ENCODE results near the gene LMO1.

LMO1 gene

DNA sequence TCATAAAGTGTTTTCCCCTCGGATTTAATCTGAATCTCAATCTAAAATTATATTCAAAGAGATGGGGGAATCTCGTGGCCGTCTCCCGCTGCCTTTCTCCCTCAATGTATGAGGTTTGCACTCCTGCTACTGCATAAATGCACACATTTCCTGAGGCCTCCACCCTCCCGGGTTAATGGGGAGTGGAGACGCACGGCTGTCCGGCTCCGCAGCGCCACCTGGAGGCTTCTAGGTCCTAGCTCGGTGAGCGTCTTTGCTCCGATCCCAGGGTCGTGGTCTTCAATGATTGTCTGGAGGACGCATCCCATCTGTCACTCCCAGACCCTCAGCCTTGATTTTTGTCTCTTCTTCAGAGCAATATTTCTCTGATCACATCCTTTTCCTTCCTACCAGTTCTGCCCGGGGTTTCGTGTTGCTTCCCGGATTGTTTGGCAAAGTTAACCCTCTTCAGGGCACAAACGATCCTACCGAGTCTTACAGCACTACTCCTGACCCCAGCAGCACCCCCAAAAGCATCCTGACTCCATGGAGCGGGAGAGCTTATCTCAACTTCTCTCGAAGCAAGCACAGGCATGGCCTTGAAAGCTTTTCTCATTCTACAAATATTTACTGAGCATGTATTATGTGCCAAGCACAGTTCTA lies at the start of gene LMO1:
LMO1 (minus strand) TSS at position 110 of the 642 bp plus-strand sequence. CDS start 516 bp downstream, outside the sequence.
- H3K4me3 ChIP-seq (replicated peaks; ENCODE audit: low read depth, low read length), result peak within 1 kb of the TSS; percentile 35
- peak; percentile 71 for DNase-seq (ENCODE audit: low read depth)

DNA sequence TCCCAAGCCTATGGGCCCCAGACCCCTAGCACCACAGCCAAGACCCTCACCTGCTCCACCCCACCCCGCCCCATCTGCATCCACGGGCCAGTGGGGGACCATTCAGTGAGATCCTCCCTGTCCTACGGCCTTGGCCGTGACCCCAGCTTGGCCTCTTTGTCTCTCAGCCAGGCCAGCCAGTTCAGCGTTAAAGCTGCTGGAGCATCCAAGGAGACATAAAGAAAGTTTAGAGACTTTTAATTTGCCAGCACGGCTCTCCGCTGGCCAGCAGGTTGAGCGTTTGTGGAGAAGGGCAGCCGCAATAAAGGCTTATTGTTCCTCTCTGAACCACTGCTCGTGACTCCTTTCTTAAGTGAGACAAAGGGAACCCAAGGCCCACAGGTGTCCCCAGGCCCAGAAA lies 49.3 kb upstream of the LMO1 start:
- DNase-seq (ENCODE audit: low read depth), result no peak
- TF ChIP-seq, protein P1, sequence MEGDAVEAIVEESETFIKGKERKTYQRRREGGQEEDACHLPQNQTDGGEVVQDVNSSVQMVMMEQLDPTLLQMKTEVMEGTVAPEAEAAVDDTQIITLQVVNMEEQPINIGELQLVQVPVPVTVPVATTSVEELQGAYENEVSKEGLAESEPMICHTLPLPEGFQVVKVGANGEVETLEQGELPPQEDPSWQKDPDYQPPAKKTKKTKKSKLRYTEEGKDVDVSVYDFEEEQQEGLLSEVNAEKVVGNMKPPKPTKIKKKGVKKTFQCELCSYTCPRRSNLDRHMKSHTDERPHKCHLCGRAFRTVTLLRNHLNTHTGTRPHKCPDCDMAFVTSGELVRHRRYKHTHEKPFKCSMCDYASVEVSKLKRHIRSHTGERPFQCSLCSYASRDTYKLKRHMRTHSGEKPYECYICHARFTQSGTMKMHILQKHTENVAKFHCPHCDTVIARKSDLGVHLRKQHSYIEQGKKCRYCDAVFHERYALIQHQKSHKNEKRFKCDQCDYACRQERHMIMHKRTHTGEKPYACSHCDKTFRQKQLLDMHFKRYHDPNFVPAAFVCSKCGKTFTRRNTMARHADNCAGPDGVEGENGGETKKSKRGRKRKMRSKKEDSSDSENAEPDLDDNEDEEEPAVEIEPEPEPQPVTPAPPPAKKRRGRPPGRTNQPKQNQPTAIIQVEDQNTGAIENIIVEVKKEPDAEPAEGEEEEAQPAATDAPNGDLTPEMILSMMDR (IDR thresholded peaks at IDR 0.05; ENCODE audit: low read length, missing control alignments), result no peak
- no peak overlapping the region for H3K4me3 ChIP-seq (replicated peaks; ENCODE audit: low read depth, low read length)

More for the DNA sequence above, at the start of gene LMO1:
- TF ChIP-seq, protein P1 (IDR thresholded peaks at IDR 0.05; ENCODE audit: low read length, missing control alignments), result peak; percentile 91

DNA sequence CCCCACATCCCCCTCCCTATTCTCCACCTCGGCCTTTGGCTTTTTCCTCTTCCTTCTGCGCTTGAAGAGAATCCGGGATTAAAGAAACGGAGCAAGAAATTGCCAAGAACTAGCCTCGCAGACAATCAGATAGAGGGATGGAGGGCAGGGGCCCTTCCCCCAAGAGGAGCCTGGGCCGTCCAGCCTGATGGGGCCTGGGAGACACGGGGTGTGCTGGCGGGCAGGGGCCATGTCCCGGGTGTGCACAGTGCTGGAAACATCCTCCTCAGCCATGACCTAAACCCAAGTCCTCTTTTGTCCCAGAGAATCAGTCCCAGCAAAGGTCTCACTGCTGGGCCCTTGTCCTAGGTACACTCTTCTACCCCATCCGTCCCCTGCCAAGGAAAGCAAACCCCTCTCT lies 47.7 kb upstream of the LMO1 start:
- H3K4me3 ChIP-seq (replicated peaks; ENCODE audit: low read depth, low read length), result no peak overlapping the region
- no peak for DNase-seq (ENCODE audit: low read depth)
- TF ChIP-seq, protein P1 (IDR thresholded peaks at IDR 0.05; ENCODE audit: low read length, missing control alignments), result no peak

DNA sequence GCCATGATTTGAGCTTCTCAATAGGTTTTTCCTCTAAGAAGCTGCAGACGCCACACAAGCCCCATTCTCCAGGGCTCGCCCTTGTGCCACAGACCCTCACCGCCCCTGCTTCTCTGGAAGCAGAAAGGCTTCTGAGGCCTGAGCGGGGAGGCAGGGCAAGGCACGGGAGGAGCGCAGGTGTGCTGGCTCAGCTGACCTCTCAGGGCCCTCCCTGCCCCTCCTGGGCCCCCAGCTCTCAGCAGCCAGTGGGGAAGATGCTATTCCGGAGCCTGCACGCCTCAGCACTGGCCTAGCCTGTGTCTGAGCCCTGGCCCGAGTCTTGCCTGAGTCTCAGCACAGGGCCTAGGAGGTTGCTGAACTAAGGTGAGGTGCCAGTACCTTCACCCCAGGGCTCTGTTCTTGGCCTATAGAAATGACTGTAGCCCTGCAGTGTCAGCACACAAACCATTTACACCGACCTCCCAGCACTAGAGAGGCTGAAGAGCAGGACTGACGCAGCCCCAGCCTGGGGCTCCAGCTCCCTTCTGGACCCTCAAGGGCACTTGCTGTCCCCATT lies 47.1 kb upstream of the LMO1 start:
- TF ChIP-seq, protein P1 (IDR thresholded peaks at IDR 0.05; ENCODE audit: low read length, missing control alignments), result no peak
- DNase-seq (ENCODE audit: low read depth), result no peak
- no peak overlapping the region for H3K4me3 ChIP-seq (replicated peaks; ENCODE audit: low read depth, low read length)

DNA sequence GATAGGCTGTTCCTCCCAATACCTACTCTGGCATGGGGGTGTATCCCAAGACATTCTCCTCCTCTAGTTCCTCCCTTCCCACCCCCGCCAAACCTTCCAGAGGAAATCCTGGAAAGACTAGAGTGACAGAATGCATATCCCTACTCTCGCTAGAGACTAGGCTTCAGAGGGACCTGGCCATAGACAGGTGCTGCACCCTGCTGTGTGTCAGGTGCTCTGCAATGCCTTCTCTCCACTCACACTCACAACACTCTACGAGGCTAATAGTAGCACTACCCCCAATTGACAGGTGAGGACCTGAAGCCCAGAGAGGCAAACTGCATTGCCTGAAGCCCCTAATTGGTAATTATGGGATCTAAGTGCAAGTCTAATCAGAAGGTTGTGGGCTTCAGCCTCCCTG lies 46.2 kb upstream of the LMO1 start:
- DNase-seq (ENCODE audit: low read depth), result no peak
- H3K4me3 ChIP-seq (replicated peaks; ENCODE audit: low read depth, low read length), result no peak overlapping the region
- TF ChIP-seq, protein P1 (IDR thresholded peaks at IDR 0.05; ENCODE audit: low read length, missing control alignments), result no peak

DNA sequence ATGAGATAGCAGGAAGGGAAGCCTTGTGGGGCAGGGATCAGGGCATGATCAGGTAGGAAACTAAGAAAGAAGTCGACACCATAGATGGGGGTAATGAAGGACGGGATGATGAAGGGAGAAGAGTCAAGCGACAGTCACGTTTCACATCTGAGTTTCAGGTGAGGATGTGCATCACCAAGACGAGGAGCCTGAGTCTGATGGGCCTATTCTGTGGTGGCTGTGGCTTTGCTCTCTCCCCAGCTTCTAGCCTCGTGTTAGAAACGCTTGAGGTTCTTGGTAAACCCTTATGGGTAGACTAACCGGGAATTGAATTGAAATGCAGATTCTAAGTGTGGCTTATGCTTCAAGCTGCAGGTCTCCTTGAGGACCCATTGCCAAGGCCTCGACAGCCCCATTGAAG lies 45.6 kb upstream of the LMO1 start:
- H3K4me3 ChIP-seq (replicated peaks; ENCODE audit: low read depth, low read length), result no peak overlapping the region
- no peak for DNase-seq (ENCODE audit: low read depth)
- TF ChIP-seq, protein P1 (IDR thresholded peaks at IDR 0.05; ENCODE audit: low read length, missing control alignments), result no peak

DNA sequence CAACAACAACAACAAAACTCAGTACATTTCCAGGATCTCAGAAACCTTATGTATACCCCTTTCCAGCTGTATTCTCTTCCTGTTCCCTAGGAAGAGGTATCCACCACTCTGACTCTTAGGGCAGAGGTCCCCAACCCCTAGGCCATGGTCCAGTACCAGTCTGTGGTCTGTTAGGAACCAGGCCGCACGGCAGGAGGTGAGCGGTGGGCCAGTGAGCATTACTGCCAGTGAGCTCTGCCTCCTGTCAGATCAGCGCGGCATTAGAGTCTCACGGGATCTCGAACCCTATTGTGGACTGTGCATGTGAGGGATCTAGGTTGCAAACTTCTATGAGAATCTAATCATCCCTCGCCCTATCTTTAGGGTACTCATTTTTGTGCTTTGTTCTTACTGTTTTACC lies 43.9 kb upstream of the LMO1 start:
- DNase-seq (ENCODE audit: low read depth), result no peak
- H3K4me3 ChIP-seq (replicated peaks; ENCODE audit: low read depth, low read length), result no peak overlapping the region
- TF ChIP-seq, protein P1 (IDR thresholded peaks at IDR 0.05; ENCODE audit: low read length, missing control alignments), result no peak

Measured in fibroblast of pulmonary artery (primary cell).